ENCODE results near the gene TACC2. TPM values are rescaled to one million over a fixed set of nuclear protein-coding genes. Genes with fewer than 3 reads are reported as not detected.

TACC2 gene
- total and polyA plus RNA-seq, 9 of the 15 experiments (the other 6 are each of a cell fraction or from before 2014, with no cell fraction given), result under 0.01 to 0.35 (median 0.03) TPM; not detected in 6

- TF ChIP-seq, protein P1, sequence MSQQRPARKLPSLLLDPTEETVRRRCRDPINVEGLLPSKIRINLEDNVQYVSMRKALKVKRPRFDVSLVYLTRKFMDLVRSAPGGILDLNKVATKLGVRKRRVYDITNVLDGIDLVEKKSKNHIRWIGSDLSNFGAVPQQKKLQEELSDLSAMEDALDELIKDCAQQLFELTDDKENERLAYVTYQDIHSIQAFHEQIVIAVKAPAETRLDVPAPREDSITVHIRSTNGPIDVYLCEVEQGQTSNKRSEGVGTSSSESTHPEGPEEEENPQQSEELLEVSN (IDR thresholded peaks at IDR 0.05; ENCODE audit: borderline replicate concordance in 1 of 2, extremely low read depth in 1 of 2, insufficient read depth in 1 of 2, insufficient read length in 1 of 2, low read depth in 1 of 2, low read length in 1 of 2, poor library complexity in 1 of 2, severe bottlenecking in 1 of 2), result no peak
- TF ChIP-seq TAF1 (IDR thresholded peaks at IDR 0.05; ENCODE audit: control insufficient read depth, extremely low read depth, insufficient read depth, low read length, severe bottlenecking), result no peak
Measured at GRCh38 chr10:122224159-122224558, 235.2 kb downstream of the TACC2 start (continued).

DNA sequence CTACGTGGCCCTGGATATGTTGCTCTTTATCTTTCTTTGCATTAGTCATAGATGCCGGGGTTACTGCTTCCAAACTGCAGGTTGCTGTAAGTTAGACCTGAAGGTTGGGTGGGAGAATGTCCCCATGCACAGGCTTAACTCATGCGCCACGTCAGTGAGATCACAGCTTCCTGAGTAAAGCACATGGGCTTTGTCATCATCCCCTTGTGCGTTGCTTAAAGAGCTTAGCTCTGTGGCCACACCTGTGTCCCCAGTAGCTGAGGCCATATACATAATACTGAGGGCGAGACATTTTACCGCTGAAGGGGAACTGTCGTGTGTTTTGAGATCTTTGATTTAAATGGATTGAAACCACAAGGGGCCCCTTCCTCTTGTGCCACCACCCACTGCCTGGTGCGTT is 236.4 kb downstream of the TACC2 start:
- ChIA-PET POLR2A (interaction anchor here (0.6 kb wide), 1 partner anchor 708 kb away, joined by 3 read pairs; no protein-coding TSS in a partner anchor), CTCF (ENCODE audit: low intra/inter-chr PET ratio) (no interaction called here)
- in situ Hi-C loops (cut with MboI), result no loop called here
- WGBS (ENCODE audit: insufficient coverage, low coverage, missing lambda C conversion rate), result 0% methylated on average over 8 of the region's 9 CpGs
- Histone ChIP-seq H2AFZ (ENCODE audit: low read depth, low read length) (no peak overlapping the region), H3K9ac (ENCODE audit: insufficient read depth in 1 of 2, low read depth in 2 of 2, low read length in 2 of 2) (no peak overlapping the region), H3K9me3 (replicated peaks; ENCODE audit: control insufficient read depth, insufficient read depth, low read depth, low read length) (no peaks in the 10 kb centered on the region), H3K9me1 (ENCODE audit: control insufficient read depth, insufficient read depth, low read length) (no peaks in the 10 kb centered on the region), H3K4me3 (no peak overlapping the region), H4K20me1 (replicated peaks; ENCODE audit: control insufficient read depth, insufficient read depth, low read length) (no peaks in the 10 kb centered on the region), H3K27ac (ENCODE audit: extremely low read depth, low read depth, low read length) (no peak overlapping the region), H3K27me3 (ENCODE audit: control insufficient read depth in 2 of 2, insufficient read depth in 2 of 2, low read length in 2 of 2) (peaks cover 2 to 16% of the 10 kb centered on the region in 2 experiments; a peak in 2 of 5 replicates), H3K4me1 (replicated peaks in 1 of 2; ENCODE audit: control insufficient read depth in 2 of 2, insufficient read depth in 2 of 2, low read length in 2 of 2) (no peaks in the 10 kb centered on the region), H3K79me2 (ENCODE audit: control insufficient read depth, insufficient read depth, low read length) (no peaks in the 10 kb centered on the region), H3K36me3 (ENCODE audit: control insufficient read depth, insufficient read depth, low read length) (no peaks in the 10 kb centered on the region), H3K4me2 (ENCODE audit: insufficient read depth, low read length) (no peak overlapping the region)
- no peak for DNase-seq (ENCODE audit: extremely low read depth in 1 of 4, low spot score in 3 of 4)
- intact Hi-C loops (cut with micrococcal nuclease), result no loop called here
- no peak for FAIRE-seq
- no peak for ATAC-seq
- BruUV-seq (replicated peaks), result no TSS peak
- no peak for TF ChIP-seq ZBTB2 (IDR thresholded peaks at IDR 0.05)
